ES-I3 (cell line): ENCODE data around the gene TCTN1.
A peak's percentile ranks its signal among the peaks of the same experiment; 100 is the strongest.

ENCODE experiments used
- H3K36me3 ChIP-seq: 2 replicates; pipeline ENCODE4 v1.6.1; 2013; ENCODE audit warnings: mild to moderate bottlenecking, low read length, control low read depth, moderate library complexity; ENCODE audit not compliant: insufficient read depth
- H3K4me1 ChIP-seq: 2 replicates; pipeline ENCODE4 v1.6.1; 2013; ENCODE audit warnings: mild to moderate bottlenecking, control low read depth, low read length; ENCODE audit not compliant: insufficient read depth
- H3K9ac ChIP-seq: 2 replicates; pipeline ENCODE4 v1.6.1; 2013; ENCODE audit warnings: low read depth, mild to moderate bottlenecking, low read length, moderate library complexity
- H3K9me3 ChIP-seq: 2 replicates; pipeline ENCODE4 v1.6.1; 2013; ENCODE audit warnings: mild to moderate bottlenecking, low read length, moderate library complexity; ENCODE audit not compliant: control insufficient read depth, insufficient read depth

Gene TCTN1

DNA sequence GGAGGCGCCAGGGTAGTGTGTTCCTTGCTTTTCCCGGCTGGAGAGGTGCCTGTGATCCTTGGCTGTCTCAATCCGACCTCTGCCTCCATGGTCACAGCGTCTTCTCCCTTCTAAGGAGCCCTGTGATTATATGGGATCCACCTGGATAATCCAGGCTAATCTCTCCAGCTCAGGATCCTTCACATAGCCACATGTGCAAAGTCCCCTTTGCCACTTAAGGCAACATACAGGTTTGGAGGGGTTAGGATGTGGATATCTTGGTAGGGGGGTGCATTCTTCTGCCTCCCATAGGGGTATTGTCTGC is 76.2 kb downstream of the TCTN1 start:
- Histone ChIP-seq H3K9me3 (no peaks in the 10 kb centered on the region), H3K9ac (peak overlapping the region; percentile 73), H3K4me1 (peaks cover 10% of the 10 kb centered on the region), H3K36me3 (no peaks in the 10 kb centered on the region)

GRCh38 chr12:110693731-110694130 is 79.8 kb downstream of the TCTN1 start:
- no peaks in the 10 kb centered on the region for H3K36me3 ChIP-seq
- peaks cover 10% of the 10 kb centered on the region for H3K4me1 ChIP-seq
- H3K9ac ChIP-seq = no peak overlapping the region
- H3K9me3 ChIP-seq = no peaks in the 10 kb centered on the region

- Histone ChIP-seq H3K9ac (no peak overlapping the region), H3K36me3 (no peaks in the 10 kb centered on the region), H3K4me1 (peaks cover 9% of the 10 kb centered on the region), H3K9me3 (no peaks in the 10 kb centered on the region)
These were observed 80.5 kb downstream of the TCTN1 start for GRCh38 chr12:110694330-110694901.

- Histone ChIP-seq H3K4me1 (no peaks in the 10 kb centered on the region), H3K9ac (no peak overlapping the region), H3K9me3 (no peaks in the 10 kb centered on the region), H3K36me3 (no peaks in the 10 kb centered on the region)
These were observed 82.4 kb downstream of the TCTN1 start for GRCh38 chr12:110696283-110696682.

GRCh38 chr12:110697236-110697635 is 83.3 kb downstream of the TCTN1 start:
- H3K4me1 ChIP-seq = no peaks in the 10 kb centered on the region
- H3K36me3 ChIP-seq = no peaks in the 10 kb centered on the region
- H3K9me3 ChIP-seq = no peaks in the 10 kb centered on the region
- no peak overlapping the region for H3K9ac ChIP-seq

DNA sequence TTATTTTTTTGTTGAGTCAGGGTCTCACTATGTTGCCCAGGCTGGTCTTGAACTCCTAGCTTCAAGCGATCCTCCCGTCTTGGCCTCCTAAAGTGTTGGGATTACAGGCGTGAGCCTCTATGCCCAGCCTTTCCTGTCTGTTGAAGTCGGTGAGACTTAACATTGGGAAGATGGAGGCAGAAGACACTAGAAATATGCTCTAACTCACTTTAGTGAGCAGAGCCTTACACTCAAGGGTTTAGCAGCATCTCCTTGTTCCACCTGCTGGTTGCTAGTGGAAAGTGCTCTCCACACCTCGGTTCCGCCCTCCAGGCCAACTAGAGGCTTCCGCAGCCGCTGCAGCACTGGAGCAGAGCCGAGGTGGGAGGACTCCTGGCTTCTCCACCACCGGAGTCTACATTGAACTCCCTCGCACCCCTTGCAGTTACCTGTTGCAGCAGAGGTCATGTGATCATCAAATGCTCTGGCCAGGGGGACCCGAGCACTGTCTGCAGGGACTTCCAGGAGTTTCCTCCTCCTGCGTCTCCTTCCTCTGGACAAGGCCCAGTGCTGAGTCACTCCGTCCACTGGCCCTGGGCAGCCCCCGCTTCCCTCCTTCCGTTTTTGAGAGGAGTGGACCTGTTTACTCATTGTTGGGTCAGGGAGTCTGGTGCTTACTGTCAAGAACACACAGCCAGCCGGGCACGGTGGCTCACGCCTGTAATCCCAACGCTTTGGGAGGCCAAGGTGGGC is 84.4 kb downstream of the TCTN1 start:
- no peak overlapping the region for H3K9ac ChIP-seq

More for the DNA sequence above, 84.4 kb downstream of the TCTN1 start:
- H3K9me3 ChIP-seq = no peaks in the 10 kb centered on the region
- no peaks in the 10 kb centered on the region for H3K36me3 ChIP-seq
- no peaks in the 10 kb centered on the region for H3K4me1 ChIP-seq
